IMR-90 (cell line): Measurements from ENCODE around the gene CEACAM16. TPM values are rescaled to one million over a fixed set of nuclear protein-coding genes. Genes with fewer than 3 reads are reported as not detected.

Experiments used
- ATAC-seq: fragments of 200-7000 bp; cut with Tn5 transposase; 2 replicates; pipeline ENCODE4 v1.9.1; 2020; ENCODE audit warnings: low read depth, mild to moderate bottlenecking, moderate library complexity
- BruUV-seq: library from RNA; stranded (reverse); fragments of 400-500 nt; replicated peaks from 2 replicates; lab custom pipeline; 2021; lab: Mats Ljungman, UMichigan
- CTCF ChIA-PET: fragments of 300-600 bp; formaldehyde crosslinking; extraction: SDS; loops from one replicate; lab custom pipeline; 2021; ENCODE audit warnings: antibody characterized with exemption; lab: Yijun Ruan, JAX
- POLR2A ChIA-PET: fragments of 300-600 bp; sonication (Branson Sonifier 250); formaldehyde crosslinking; loops from one replicate; lab custom pipeline; 2022; ENCODE audit warnings: antibody characterized with exemption; ENCODE audit not compliant: unreplicated experiment; lab: Charles Lee
- DNase-seq: peaks from one replicate; pipeline ENCODE4 v3.0.0; 2013
- H2AFZ ChIP-seq: replicated peaks from 2 replicates; pipeline ENCODE3; 2013; ENCODE audit warnings: low read length, mild to moderate bottlenecking; ENCODE audit not compliant: poor library complexity
- H2AK5ac ChIP-seq: 2 replicates; pipeline ENCODE4 v1.6.1; 2013; ENCODE audit warnings: low read depth, low read length, inconsistent platforms
- H2AK9ac ChIP-seq: replicated peaks from 2 replicates; pipeline ENCODE3; 2013; ENCODE audit warnings: mild to moderate bottlenecking, low read depth, low read length, moderate library complexity; ENCODE audit not compliant: poor library complexity
- H2BK120ac ChIP-seq: 2 replicates; pipeline ENCODE4 v1.6.1; 2013; ENCODE audit warnings: low read depth, low read length, inconsistent platforms
- H2BK15ac ChIP-seq: 3 replicates; pipeline ENCODE4 v1.6.1; 2013; ENCODE audit warnings: low read depth, low read length, inconsistent platforms
- H2BK20ac ChIP-seq: 2 replicates; pipeline ENCODE4 v1.6.1; 2013; ENCODE audit warnings: low read depth, mild to moderate bottlenecking, inconsistent platforms, low read length, moderate library complexity
- H2BK5ac ChIP-seq: 2 replicates; pipeline ENCODE4 v1.6.1; 2013; ENCODE audit warnings: mild to moderate bottlenecking, low read depth, low read length, inconsistent platforms; ENCODE audit not compliant: poor library complexity, severe bottlenecking
- H3K14ac ChIP-seq: replicated peaks from 2 replicates; pipeline ENCODE4 v1.6.1; 2013; ENCODE audit warnings: low read depth, low read length, inconsistent platforms
- H3K18ac ChIP-seq: 2 replicates; pipeline ENCODE4 v1.6.1; 2013; ENCODE audit warnings: low read depth, low read length, control low read depth
- H3K23ac ChIP-seq: 2 replicates; pipeline ENCODE4 v1.6.1; 2013; ENCODE audit warnings: low read depth, low read length, inconsistent platforms
- H3K27ac ChIP-seq: 2 replicates; pipeline ENCODE4 v1.5.1; 2013; ENCODE audit warnings: mild to moderate bottlenecking, control low read depth, low read length; ENCODE audit not compliant: insufficient read depth
- H3K27me3 ChIP-seq: 2 replicates; pipeline ENCODE4 v1.6.1; 2013; ENCODE audit warnings: low read length; ENCODE audit not compliant: control insufficient read depth, insufficient read depth
- H3K36me3 ChIP-seq: 2 replicates; pipeline ENCODE4 v1.6.1; 2013; ENCODE audit warnings: low read length, mixed read lengths; ENCODE audit not compliant: control insufficient read depth, insufficient read depth
- H3K4ac ChIP-seq: 2 replicates; pipeline ENCODE4 v1.6.1; 2013; ENCODE audit warnings: low read depth, low read length, inconsistent platforms
- H3K4me1 ChIP-seq: 2 replicates; pipeline ENCODE4 v1.6.1; 2013; ENCODE audit warnings: low read length, mixed read lengths; ENCODE audit not compliant: control insufficient read depth, insufficient read depth
- H3K4me2 ChIP-seq: 2 replicates; pipeline ENCODE4 v1.6.1; 2013; ENCODE audit warnings: low read depth, mild to moderate bottlenecking, control low read depth, low read length, moderate library complexity
- H3K4me3 ChIP-seq: 2 replicates; pipeline ENCODE4 v1.5.1; 2013; ENCODE audit warnings: low read depth, mild to moderate bottlenecking, control low read depth, low read length, moderate library complexity; ENCODE audit not compliant: insufficient read depth
- H3K56ac ChIP-seq: 2 replicates; pipeline ENCODE4 v1.6.1; 2013; ENCODE audit warnings: low read length, inconsistent platforms; ENCODE audit not compliant: insufficient read depth; ENCODE audit errors: extremely low read depth
- H3K79me1 ChIP-seq, 2 experiments: 2 replicates each; pipeline ENCODE4 v1.6.1; 2013; ENCODE audit warnings: low read length in 2 of 2, inconsistent platforms in 1 of 2, low read depth in 1 of 2
- H3K9ac ChIP-seq: 2 replicates; pipeline ENCODE4 v1.6.1; 2013; ENCODE audit warnings: low read depth, low read length, control low read depth
- H3K9me1 ChIP-seq: 2 replicates; pipeline ENCODE4 v1.6.1; 2013; ENCODE audit warnings: low read length, inconsistent platforms; ENCODE audit not compliant: insufficient read depth
- H3K9me3 ChIP-seq: 2 replicates; pipeline ENCODE4 v1.6.1; 2013; ENCODE audit warnings: low read length; ENCODE audit not compliant: control insufficient read depth, insufficient read depth
- H4K20me1 ChIP-seq: 2 replicates; pipeline ENCODE4 v1.6.1; 2013; ENCODE audit warnings: low read length, inconsistent platforms; ENCODE audit not compliant: insufficient read depth
- H4K5ac ChIP-seq: 2 replicates; pipeline ENCODE4 v1.6.1; 2013; ENCODE audit warnings: mild to moderate bottlenecking, low read depth, low read length, control low read depth
- H4K8ac ChIP-seq, 2 experiments: 2 replicates each; pipeline ENCODE4 v1.6.1; 2013; ENCODE audit warnings: low read depth in 2 of 2, low read length in 2 of 2, control low read depth in 1 of 2, inconsistent platforms in 1 of 2
- H4K91ac ChIP-seq: 2 replicates; pipeline ENCODE4 v1.6.1; 2013; ENCODE audit warnings: low read depth, low read length, inconsistent platforms; ENCODE audit not compliant: insufficient read depth
- MAZ ChIP-seq: IDR thresholded peaks from 2 replicates; pipeline ENCODE4 v1.6.1; 2012; ENCODE audit warnings: low read depth, mild to moderate bottlenecking, low read length, improper control_type of control experiment, moderate library complexity, borderline replicate concordance
- MXI1 ChIP-seq: IDR thresholded peaks from 2 replicates; pipeline ENCODE4 v1.6.1; 2012; ENCODE audit warnings: low read depth, mild to moderate bottlenecking, low read length, moderate library complexity, borderline replicate concordance
- WGBS, 2 experiments: methylation state at CpG; one replicate each; pipeline versions ENCODE4 v1.1.5 to v1.1.7; 2013; ENCODE audit warnings: missing lambda C conversion rate in 2 of 2; ENCODE audit not compliant: insufficient read length in 1 of 2; ENCODE audit errors: extremely low coverage in 2 of 2; 5-methylcytosine and 5-hydroxymethylcytosine counted together
- dilution Hi-C: fragments of 300-500 bp; cut with HindIII; formaldehyde crosslinking; loops from one replicate; pipeline ENCODE4 v1.14.3; 2018; ENCODE audit warnings: low sequenced_read_pairs; ENCODE audit not compliant: unreplicated experiment
- in situ Hi-C: fragments of 300-500 bp; cut with MboI; formaldehyde crosslinking; loops from 3 replicates; pipeline ENCODE4 v1.14.3; 2019; ENCODE audit warnings: low sequenced_read_pairs, inconsistent platforms, mixed read lengths
- intact Hi-C: fragments of 100-400 bp; cut with micrococcal nuclease; formaldehyde crosslinking; loops from 2 replicates; pipeline ENCODE4 v1.10.0; 2022
- polyA plus RNA-seq, 3 experiments: library from polyadenylated mRNA; depleted of rRNA; stranded (reverse); fragments of >200 nt; gene quantifications; 2 replicates each; pipeline ENCODE4 v1.2.3, GENCODE V29; 2012; ENCODE audit warnings: low replicate concordance in 1 of 3
- total RNA-seq: library from RNA; depleted of rRNA; stranded (reverse); fragments of >200 nt; gene quantifications from 2 replicates; pipeline ENCODE4 v1.2.3, GENCODE V29; 2012

The CEACAM16 gene
- total and polyA plus RNA-seq, 2 of the 4 experiments (the other 2 are of a cell fraction) = not detected

- Histone ChIP-seq H4K5ac (peak overlapping the region; percentile 79), H3K23ac (peak overlapping the region; percentile 81), H2BK120ac (peak overlapping the region; percentile 96), H3K27ac (peak overlapping the region; percentile 61), H2BK5ac (peak overlapping the region; percentile 51), H3K4me3 (no peak overlapping the region), H3K4me1 (peaks cover 28% of the 10 kb centered on the region), H3K14ac (peak overlapping the region; percentile 91), H4K8ac (peak overlapping the region; percentile 55 to 71), H3K9me1 (peaks cover 17% of the 10 kb centered on the region), H4K91ac (peak overlapping the region; percentile 91), H2AK9ac (peak overlapping the region; percentile 92), H3K9me3 (no peaks in the 10 kb centered on the region), H3K9ac (peak overlapping the region; percentile 43), H3K4ac (peak overlapping the region; percentile 98), H3K4me2 (no peak overlapping the region; the same call in 1 of the 2 replicates), H3K27me3 (no peaks in the 10 kb centered on the region), H2AFZ (peak overlapping the region; percentile 86), H3K79me1 (peaks cover 4 to 31% of the 10 kb centered on the region in 2 experiments; a peak in 3 of 4 replicates), H2BK20ac (peak overlapping the region; percentile 96), H2AK5ac (peak overlapping the region; percentile 94), H3K18ac (peak overlapping the region; percentile 88), H3K56ac (no peak overlapping the region), H3K36me3 (peaks cover 5% of the 10 kb centered on the region; the same call in 1 of the 2 replicates), H4K20me1 (peaks cover 10% of the 10 kb centered on the region), H2BK15ac (peak overlapping the region; percentile 98; the same call in 2 of the 3 replicates)
- in situ Hi-C loops (no loop called here), dilution Hi-C loops (no loop called here), intact Hi-C loops (no loop called here)
- ChIA-PET POLR2A (interaction anchor here (0.6 kb wide), 1 partner anchor 12 kb away, joined by 3 read pairs; no protein-coding TSS in a partner anchor), CTCF (interaction anchor here (1.4 kb wide), 2 partner anchors 17 to 21 kb away, joined by 4 to 7 read pairs; no protein-coding TSS in a partner anchor)
- BruUV-seq = no TSS peak
- no peak for TF ChIP-seq MXI1
- TF ChIP-seq MAZ = peak; percentile 84; the same call in 1 of the 2 replicates
- WGBS, 2 experiments = 23% methylated on average over 4 of the region's 10 CpGs; no CpG with 5 or more reads in 1 of the 2 experiments
- ATAC-seq = peak; percentile 16
- DNase-seq = peak; percentile 80
Observed at GRCh38 chr19:44745341-44745831, 46.4 kb downstream of the CEACAM16 start.
